ENCODE measurements around the gene MOB3B.

- no peak for TF ChIP-seq CTCF (IDR thresholded peaks at IDR 0.05)
- no peak for TF ChIP-seq POLR2A (IDR thresholded peaks at IDR 0.05)
- no peak for TF ChIP-seq POLR2AphosphoS5 (IDR thresholded peaks at IDR 0.05; ENCODE audit: insufficient read depth in 1 of 2, low read depth in 1 of 2)
These were observed 176.5 kb downstream of the MOB3B start for GRCh38 chr9:27353166-27353473.

All from vagina (tissue), 2 donors.